ENCODE results near the gene GDI2. TPM values are rescaled to one million over a fixed set of nuclear protein-coding genes. Genes with fewer than 3 reads are reported as not detected.

GDI2 gene
- total and polyA plus RNA-seq, 4 donors = 103 to 190 (median 155) TPM

GRCh38 chr10:5804386-5804785 lies 8.8 kb downstream of the GDI2 start:
- Histone ChIP-seq H3K27ac (ENCODE audit: low read depth in 1 of 2, low read length in 2 of 2) (no peak overlapping the region), H3K9ac (ENCODE audit: low read depth in 1 of 2, low read length in 2 of 2) (no peak overlapping the region), H3K4me3 (ENCODE audit: low read depth in 1 of 3, low read length in 3 of 3) (no peak overlapping the region), H3K27me3 (ENCODE audit: control insufficient read depth in 4 of 4, insufficient read depth in 4 of 4, low read length in 3 of 4) (no peaks in the 10 kb centered on the region), H3K36me3 (ENCODE audit: control insufficient read depth in 4 of 4, insufficient read depth in 3 of 4, low read depth in 1 of 4, low read length in 3 of 4) (peaks cover under 1 to 15% (median 10%) of the 10 kb centered on the region in 4 donors), H3K4me1 (ENCODE audit: control insufficient read depth in 4 of 4, insufficient read depth in 4 of 4, low read length in 3 of 4) (peaks cover 2 to 25% (median 18%) of the 10 kb centered on the region in 4 donors), H3K9me3 (ENCODE audit: control insufficient read depth in 4 of 4, low read length in 3 of 4) (no peaks in the 10 kb centered on the region)
- no peak for DNase-seq (ENCODE audit: low spot score)
- 61% methylated on average over 4 of the region's 4 CpGs for WGBS
- TF ChIP-seq FOXA1 (IDR thresholded peaks at IDR 0.05) (no peak), MAX (IDR thresholded peaks at IDR 0.05) (no peak), RXRA (IDR thresholded peaks at IDR 0.05) (no peak), TAF1 (conservative IDR thresholded peaks at IDR 0.05) (no peak), EGR1 (IDR thresholded peaks at IDR 0.05; ENCODE audit: low read depth in 2 of 2) (no peak), REST (IDR thresholded peaks at IDR 0.05) (no peak), ATF3 (IDR thresholded peaks at IDR 0.05) (no peak), HNF4A (conservative IDR thresholded peaks at IDR 0.05) (no peak), HNF4G (IDR thresholded peaks at IDR 0.05) (no peak), NR2F2 (IDR thresholded peaks at IDR 0.05) (no peak), RAD21 (IDR thresholded peaks at IDR 0.05) (no peak), ZBTB33 (IDR thresholded peaks at IDR 0.05) (no peak)

- DNase-seq (ENCODE audit: low spot score) = no peak
- 95% methylated on average over 3 of the region's 3 CpGs for WGBS
- Histone ChIP-seq H3K27me3 (ENCODE audit: control insufficient read depth in 4 of 4, insufficient read depth in 4 of 4, low read length in 3 of 4) (no peaks in the 10 kb centered on the region), H3K9me3 (ENCODE audit: control insufficient read depth in 4 of 4, low read length in 3 of 4) (no peaks in the 10 kb centered on the region), H3K4me1 (ENCODE audit: control insufficient read depth in 4 of 4, insufficient read depth in 4 of 4, low read length in 3 of 4) (peaks cover 2 to 4% (median 2%) of the 10 kb centered on the region in 4 donors), H3K4me3 (ENCODE audit: low read depth in 1 of 3, low read length in 3 of 3) (no peak overlapping the region), H3K9ac (ENCODE audit: low read depth in 1 of 2, low read length in 2 of 2) (no peak overlapping the region), H3K36me3 (ENCODE audit: control insufficient read depth in 4 of 4, insufficient read depth in 3 of 4, low read depth in 1 of 4, low read length in 3 of 4) (peaks cover 8 to 37% (median 29%) of the 10 kb centered on the region in 4 donors), H3K27ac (ENCODE audit: low read depth in 1 of 2, low read length in 2 of 2) (no peak overlapping the region)
- no peak for TF ChIP-seq CTCF (IDR thresholded peaks at IDR 0.05; ENCODE audit: low read depth, low read length, missing input control)
- no peak for TF ChIP-seq HNF4A (conservative IDR thresholded peaks at IDR 0.05)
- TF ChIP-seq RAD21 (IDR thresholded peaks at IDR 0.05) = no peak
- no peak for TF ChIP-seq ZBTB33 (IDR thresholded peaks at IDR 0.05)
- no peak for TF ChIP-seq ATF3 (IDR thresholded peaks at IDR 0.05)
- TF ChIP-seq FOXA2 (IDR thresholded peaks at IDR 0.05) = no peak
- TF ChIP-seq GABPA (IDR thresholded peaks at IDR 0.05 in 1 of 2, conservative IDR thresholded peaks at IDR 0.05 in 1 of 2) = no peak
- TF ChIP-seq MAX (IDR thresholded peaks at IDR 0.05) = no peak
- TF ChIP-seq YY1 (IDR thresholded peaks at IDR 0.05) = no peak
- TF ChIP-seq NR2F2 (IDR thresholded peaks at IDR 0.05) = no peak
- TF ChIP-seq HNF4G (IDR thresholded peaks at IDR 0.05) = no peak
- TF ChIP-seq SP1 (IDR thresholded peaks at IDR 0.05) = no peak
- no peak for TF ChIP-seq REST (IDR thresholded peaks at IDR 0.05)
- TF ChIP-seq RXRA (IDR thresholded peaks at IDR 0.05) = no peak
- TF ChIP-seq EGR1 (IDR thresholded peaks at IDR 0.05; ENCODE audit: low read depth in 2 of 2) = no peak
These were observed 12.5 kb downstream of the GDI2 start for GRCh38 chr10:5800782-5801181.
